KMS-11 (cell line): ENCODE measurements around the gene STK4.

Source experiments
- H2AFZ ChIP-seq: fragments of 200-600 bp; sonication (generic); 2 replicates; pipeline ENCODE4 v1.6.1; 2016; ENCODE audit warnings: antibody characterized with exemption, mixed run types, low read depth
- H3K27ac ChIP-seq: fragments of 200-600 bp; sonication (generic); 2 replicates; pipeline ENCODE4 v1.6.1; 2016; ENCODE audit warnings: mild to moderate bottlenecking, mixed run types
- H3K27me3 ChIP-seq: fragments of 200-600 bp; sonication (generic); 2 replicates; pipeline ENCODE4 v1.6.1; 2017; ENCODE audit warnings: mild to moderate bottlenecking, low read depth, mixed run types, moderate library complexity; ENCODE audit not compliant: insufficient read depth
- H3K36me3 ChIP-seq: fragments of 200-600 bp; sonication (generic); 2 replicates; pipeline ENCODE4 v1.6.1; 2017; ENCODE audit warnings: mild to moderate bottlenecking, mixed run types; ENCODE audit not compliant: insufficient read depth
- H3K4me1 ChIP-seq: fragments of 200-600 bp; sonication (generic); 2 replicates; pipeline ENCODE4 v1.6.1; 2016; ENCODE audit warnings: mild to moderate bottlenecking, low read depth, mixed run types; ENCODE audit not compliant: poor library complexity, severe bottlenecking
- H3K4me2 ChIP-seq: fragments of 200-600 bp; sonication (generic); 2 replicates; pipeline ENCODE4 v1.7.0; 2016; ENCODE audit warnings: mild to moderate bottlenecking, mixed run types
- H3K4me3 ChIP-seq: fragments of 200-600 bp; sonication (generic); IDR thresholded peaks from 2 replicates; pipeline ENCODE4 v1.6.1; 2017; ENCODE audit warnings: low read depth, low read length, mixed read lengths; ENCODE audit not compliant: insufficient read depth
- H3K79me2 ChIP-seq: fragments of 200-600 bp; sonication (generic); 2 replicates; pipeline ENCODE4 v1.6.1; 2016; ENCODE audit warnings: low read depth, mixed run types; ENCODE audit not compliant: insufficient read depth
- H3K9ac ChIP-seq: fragments of 200-600 bp; sonication (generic); 2 replicates; pipeline ENCODE4 v1.6.1; 2016; ENCODE audit warnings: mild to moderate bottlenecking, mixed run types
- H4K20me1 ChIP-seq: fragments of 200-600 bp; sonication (generic); 2 replicates; pipeline ENCODE4 v1.6.1; 2016; ENCODE audit warnings: mild to moderate bottlenecking, mixed run types; ENCODE audit not compliant: insufficient read depth
- TF ChIP-seq, protein P1 (sequence below): fragments of 200-600 bp; sonication (generic); conservative IDR thresholded peaks from 2 replicates; pipeline ENCODE4 v1.6.1; 2017; ENCODE audit warnings: low read depth, mild to moderate bottlenecking, antibody characterized with exemption, low read length, moderate library complexity, mixed read lengths

Gene STK4

GRCh38 chr20:45090481-45090880 lies 124.2 kb downstream of the STK4 start:
- H3K4me2 ChIP-seq = no peak overlapping the region
- H3K4me1 ChIP-seq = peaks cover 7% of the 10 kb centered on the region
- TF ChIP-seq, protein P1, sequence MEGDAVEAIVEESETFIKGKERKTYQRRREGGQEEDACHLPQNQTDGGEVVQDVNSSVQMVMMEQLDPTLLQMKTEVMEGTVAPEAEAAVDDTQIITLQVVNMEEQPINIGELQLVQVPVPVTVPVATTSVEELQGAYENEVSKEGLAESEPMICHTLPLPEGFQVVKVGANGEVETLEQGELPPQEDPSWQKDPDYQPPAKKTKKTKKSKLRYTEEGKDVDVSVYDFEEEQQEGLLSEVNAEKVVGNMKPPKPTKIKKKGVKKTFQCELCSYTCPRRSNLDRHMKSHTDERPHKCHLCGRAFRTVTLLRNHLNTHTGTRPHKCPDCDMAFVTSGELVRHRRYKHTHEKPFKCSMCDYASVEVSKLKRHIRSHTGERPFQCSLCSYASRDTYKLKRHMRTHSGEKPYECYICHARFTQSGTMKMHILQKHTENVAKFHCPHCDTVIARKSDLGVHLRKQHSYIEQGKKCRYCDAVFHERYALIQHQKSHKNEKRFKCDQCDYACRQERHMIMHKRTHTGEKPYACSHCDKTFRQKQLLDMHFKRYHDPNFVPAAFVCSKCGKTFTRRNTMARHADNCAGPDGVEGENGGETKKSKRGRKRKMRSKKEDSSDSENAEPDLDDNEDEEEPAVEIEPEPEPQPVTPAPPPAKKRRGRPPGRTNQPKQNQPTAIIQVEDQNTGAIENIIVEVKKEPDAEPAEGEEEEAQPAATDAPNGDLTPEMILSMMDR = no peak
- H3K27ac ChIP-seq = no peak overlapping the region
- H3K36me3 ChIP-seq = no peaks in the 10 kb centered on the region
- H3K27me3 ChIP-seq = no peaks in the 10 kb centered on the region
- H3K4me3 ChIP-seq = no peak overlapping the region
- no peak overlapping the region for H3K9ac ChIP-seq
- H2AFZ ChIP-seq = no peak overlapping the region
- H4K20me1 ChIP-seq = no peaks in the 10 kb centered on the region
- H3K79me2 ChIP-seq = no peaks in the 10 kb centered on the region

GRCh38 chr20:45091366-45091765 lies 125.1 kb downstream of the STK4 start:
- no peaks in the 10 kb centered on the region for H3K27me3 ChIP-seq
- TF ChIP-seq, protein P1 = no peak
- H3K9ac ChIP-seq = no peak overlapping the region
- H3K36me3 ChIP-seq = no peaks in the 10 kb centered on the region
- peaks cover 13% of the 10 kb centered on the region for H3K4me1 ChIP-seq
- H4K20me1 ChIP-seq = no peaks in the 10 kb centered on the region
- no peak overlapping the region for H3K27ac ChIP-seq
- H3K79me2 ChIP-seq = no peaks in the 10 kb centered on the region
- H2AFZ ChIP-seq = no peak overlapping the region
- H3K4me3 ChIP-seq = no peak overlapping the region
- H3K4me2 ChIP-seq = no peak overlapping the region

GRCh38 chr20:45092898-45093297 lies 126.6 kb downstream of the STK4 start:
- Histone ChIP-seq H3K4me3 (no peak overlapping the region), H3K4me1 (peaks cover 13% of the 10 kb centered on the region), H4K20me1 (no peaks in the 10 kb centered on the region), H2AFZ (no peak overlapping the region), H3K9ac (no peak overlapping the region), H3K27me3 (no peaks in the 10 kb centered on the region), H3K4me2 (no peak overlapping the region), H3K36me3 (no peaks in the 10 kb centered on the region), H3K79me2 (no peaks in the 10 kb centered on the region), H3K27ac (no peak overlapping the region)
- TF ChIP-seq, protein P1 = no peak

GRCh38 chr20:45094201-45094600 lies 127.9 kb downstream of the STK4 start:
- Histone ChIP-seq H3K4me3 (no peak overlapping the region), H4K20me1 (no peaks in the 10 kb centered on the region), H3K27me3 (no peaks in the 10 kb centered on the region), H3K79me2 (no peaks in the 10 kb centered on the region), H2AFZ (no peak overlapping the region), H3K4me2 (no peak overlapping the region), H3K4me1 (peaks cover 13% of the 10 kb centered on the region), H3K27ac (no peak overlapping the region), H3K9ac (no peak overlapping the region), H3K36me3 (no peaks in the 10 kb centered on the region)
- TF ChIP-seq, protein P1 = no peak
